TTC549 (cell line): ENCODE measurements around the gene BEND3.
"Not testable (repeated sequence)": the region's sequence is repeated elsewhere in the genome, so short reads cannot be mapped to it uniquely, and the experiment has no call there.

Experiments used
- FAIRE-seq: peaks from 2 replicates; lab custom pipeline; 2012; peaks lifted over from hg19 to GRCh38; lab: Jason Lieb, UNC

The BEND3 gene

GRCh38 chr6:107033126-107033525 lies 82.2 kb downstream of the BEND3 start:
- no peak for FAIRE-seq

- FAIRE-seq: no peak
Measured at GRCh38 chr6:107032051-107032450, 83.3 kb downstream of the BEND3 start.

GRCh38 chr6:107030151-107030550 lies 85.2 kb downstream of the BEND3 start:
- FAIRE-seq: no peak

GRCh38 chr6:107026965-107027364 lies 88.3 kb downstream of the BEND3 start:
- no peak for FAIRE-seq

- no peak for FAIRE-seq
Measured at GRCh38 chr6:107021446-107022185, 93.7 kb downstream of the BEND3 start.

- no peak for FAIRE-seq
Measured at GRCh38 chr6:107020239-107020638, 95.1 kb downstream of the BEND3 start.

GRCh38 chr6:107019628-107020027 lies 95.7 kb downstream of the BEND3 start:
- not testable (repeated sequence) for FAIRE-seq

- FAIRE-seq: no peak
Measured at GRCh38 chr6:107019047-107019446, 96.3 kb downstream of the BEND3 start.
